HL-60/S4 treated with retinoic acid at 250 ng/mL for 4 days and 3 days (cell line): ENCODE data around the gene FBXO31.
"Not testable (repeated sequence)": the region's sequence is repeated elsewhere in the genome, so short reads cannot be mapped to it uniquely, and the experiment has no call there.

Source experiments
- in situ Hi-C: fragments of 300-500 bp; cut with MboI; formaldehyde crosslinking; loops from 2 replicates; pipeline ENCODE4 v1.7.0; 2022; ENCODE audit warnings: low sequenced_read_pairs

FBXO31 gene

GRCh38 chr16:87411375-87412271, 28.0 kb upstream of the FBXO31 start:
- in situ Hi-C loops: no loop called here

DNA sequence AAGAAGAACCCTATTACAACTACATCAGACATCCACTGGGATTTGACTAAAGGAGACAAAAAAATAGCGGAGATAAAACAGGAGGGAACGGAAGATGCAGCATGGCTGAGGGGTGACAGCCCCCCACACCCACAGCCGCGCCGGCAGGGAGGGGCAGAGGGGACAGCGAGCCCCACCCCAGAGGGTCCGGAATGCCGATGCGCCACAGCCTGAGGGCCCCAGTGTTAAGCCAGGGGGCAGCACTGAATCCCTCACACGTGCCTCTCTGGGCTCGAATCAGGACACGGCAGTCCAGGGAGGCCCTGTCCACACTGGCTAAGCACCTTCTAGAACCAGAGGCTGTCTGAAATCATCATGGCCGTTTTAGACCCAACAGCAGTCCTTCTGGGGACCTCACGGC, 27.4 kb upstream of the FBXO31 start:
- in situ Hi-C loops: no loop called here

- in situ Hi-C loops: no loop called here
Observed at GRCh38 chr16:87410530-87410929, 27.0 kb upstream of the FBXO31 start.

- in situ Hi-C loops: no loop called here
Observed at GRCh38 chr16:87409781-87410180, 26.2 kb upstream of the FBXO31 start.

- in situ Hi-C loops: no loop called here
Observed at GRCh38 chr16:87409153-87409552, 25.6 kb upstream of the FBXO31 start.

- in situ Hi-C loops: no loop called here
Observed at GRCh38 chr16:87407511-87408112, 24.0 kb upstream of the FBXO31 start.

DNA sequence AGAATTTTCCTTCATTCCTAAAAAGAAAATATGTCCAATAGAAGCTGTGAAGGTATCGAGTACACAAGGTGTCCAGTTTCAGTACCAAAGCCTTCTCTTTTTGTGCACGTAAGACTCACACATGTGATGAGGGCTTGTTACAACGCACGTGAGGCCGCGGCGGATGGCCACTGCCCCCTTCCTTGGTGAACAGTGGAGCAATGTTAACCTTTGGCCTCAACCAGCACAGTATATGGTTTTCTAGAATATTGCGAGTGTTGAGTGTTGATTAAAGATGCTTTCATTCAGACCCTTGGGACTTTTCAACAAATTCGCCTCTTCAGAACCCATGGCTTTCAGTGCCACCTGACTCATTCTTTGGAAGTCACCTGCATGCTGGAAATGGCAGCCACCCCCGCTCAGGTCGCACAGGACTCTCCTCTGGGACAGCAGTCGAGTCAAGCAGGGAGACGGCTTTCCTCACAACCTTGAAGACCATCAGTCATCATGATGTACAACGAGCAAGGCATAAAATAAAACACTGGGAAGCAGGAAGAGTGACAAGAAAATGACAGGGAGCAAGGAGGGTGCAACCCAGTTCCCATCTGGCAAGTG, 23.0 kb upstream of the FBXO31 start:
- in situ Hi-C loops: no loop called here

DNA sequence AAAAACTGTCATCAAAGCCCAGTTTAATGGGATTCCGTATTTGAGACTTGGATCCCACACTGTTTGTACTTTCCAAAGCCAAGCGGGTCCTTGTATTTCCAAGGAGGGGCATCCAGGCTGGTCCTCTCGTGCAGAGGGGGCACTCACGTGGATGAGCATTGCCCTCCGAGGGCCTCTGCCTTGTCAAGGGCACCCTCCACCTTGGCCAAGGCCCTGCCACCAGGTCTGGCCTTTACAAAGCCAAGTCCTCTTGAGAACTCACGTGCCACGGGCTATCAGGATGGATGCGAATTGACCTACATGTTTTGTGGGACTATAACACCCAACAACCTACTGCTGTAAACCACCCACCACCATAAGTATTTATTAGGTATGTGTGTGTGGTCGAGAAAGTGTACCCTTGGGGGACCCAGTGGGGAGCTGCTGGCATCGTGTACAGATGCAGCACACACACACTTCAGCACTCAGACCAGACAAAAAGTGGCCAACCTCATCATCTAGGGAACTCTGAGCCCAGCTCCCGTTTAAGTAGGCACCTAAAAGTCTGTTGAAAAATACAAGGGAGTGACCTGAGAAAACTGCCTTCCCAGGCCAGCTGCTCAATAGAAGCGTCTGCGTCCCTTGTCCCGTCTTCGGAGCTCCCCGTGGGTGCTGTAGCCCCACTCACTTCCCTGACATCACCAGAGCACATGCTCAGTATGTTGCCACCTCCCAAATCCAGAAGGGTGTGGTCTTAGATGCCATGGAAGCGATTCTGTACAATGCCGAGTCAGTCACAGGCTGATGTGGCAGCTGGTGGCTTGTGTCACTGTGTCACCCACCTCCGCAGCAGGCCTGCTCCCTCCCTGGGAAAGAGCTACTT, 21.4 kb upstream of the FBXO31 start:
- in situ Hi-C loops: no loop called here

- in situ Hi-C loops: no loop called here
Observed at GRCh38 chr16:87395181-87395842, 11.7 kb upstream of the FBXO31 start.

DNA sequence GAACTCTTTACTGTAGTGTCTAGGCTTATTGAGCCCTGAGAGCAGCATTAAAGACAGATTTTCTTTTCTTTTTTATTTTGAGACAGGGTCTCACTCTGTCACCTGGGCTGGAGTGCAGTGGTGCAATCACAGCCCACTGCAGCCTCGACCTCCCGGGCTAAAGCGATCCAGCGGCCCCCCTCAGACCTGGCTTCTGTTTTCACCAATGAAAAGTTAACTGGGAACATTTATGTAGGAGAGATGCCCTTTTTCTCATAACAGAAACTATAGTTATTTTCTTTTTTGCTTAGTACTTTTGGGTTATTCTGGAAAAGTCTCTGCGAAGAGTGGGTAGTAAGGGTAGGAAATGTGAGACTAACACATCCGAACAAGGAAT, 10.1 kb upstream of the FBXO31 start:
- in situ Hi-C loops: no loop called here

DNA sequence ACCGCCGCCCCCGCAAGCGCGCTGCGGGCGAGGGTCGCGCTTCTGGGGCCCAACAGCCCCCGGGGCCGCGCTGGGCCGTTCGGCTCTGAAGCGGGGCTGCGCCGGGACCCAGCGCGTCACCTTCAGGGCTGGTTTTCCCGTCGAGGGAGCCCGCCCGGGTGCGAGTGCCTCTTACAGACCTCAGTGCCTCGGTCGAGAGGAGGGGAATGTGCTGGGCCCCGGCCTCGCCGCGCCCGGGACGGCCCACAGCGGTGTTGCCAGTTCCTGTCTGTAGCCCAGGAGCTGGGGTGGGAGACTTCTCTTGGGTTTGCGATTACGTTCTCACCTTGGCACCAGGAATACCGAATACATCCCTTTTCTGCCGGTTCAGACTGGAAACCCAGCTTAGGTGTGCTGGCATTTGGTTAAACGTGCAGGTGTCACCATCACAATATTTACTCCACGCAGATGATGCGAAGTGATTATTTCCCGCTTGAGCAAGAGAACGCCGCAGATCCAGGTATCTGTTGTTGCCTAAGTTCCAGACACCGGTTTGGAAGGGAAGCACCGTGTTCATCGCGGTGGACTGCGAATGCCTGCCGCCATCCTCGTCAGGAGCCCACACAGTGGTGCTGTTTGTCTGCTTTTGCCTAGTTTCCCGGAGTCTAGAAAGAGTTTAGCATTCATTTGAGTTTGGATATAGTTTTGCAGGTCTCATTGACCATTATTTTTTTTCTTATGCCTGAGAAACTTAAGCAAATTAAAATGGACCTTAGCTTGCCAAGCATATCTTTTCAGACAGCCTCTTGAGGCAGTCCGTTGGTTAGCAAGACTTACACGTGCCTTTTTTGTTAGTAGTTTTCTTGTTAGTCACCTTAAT, 9.5 kb upstream of the FBXO31 start:
- in situ Hi-C loops: no loop called here

DNA sequence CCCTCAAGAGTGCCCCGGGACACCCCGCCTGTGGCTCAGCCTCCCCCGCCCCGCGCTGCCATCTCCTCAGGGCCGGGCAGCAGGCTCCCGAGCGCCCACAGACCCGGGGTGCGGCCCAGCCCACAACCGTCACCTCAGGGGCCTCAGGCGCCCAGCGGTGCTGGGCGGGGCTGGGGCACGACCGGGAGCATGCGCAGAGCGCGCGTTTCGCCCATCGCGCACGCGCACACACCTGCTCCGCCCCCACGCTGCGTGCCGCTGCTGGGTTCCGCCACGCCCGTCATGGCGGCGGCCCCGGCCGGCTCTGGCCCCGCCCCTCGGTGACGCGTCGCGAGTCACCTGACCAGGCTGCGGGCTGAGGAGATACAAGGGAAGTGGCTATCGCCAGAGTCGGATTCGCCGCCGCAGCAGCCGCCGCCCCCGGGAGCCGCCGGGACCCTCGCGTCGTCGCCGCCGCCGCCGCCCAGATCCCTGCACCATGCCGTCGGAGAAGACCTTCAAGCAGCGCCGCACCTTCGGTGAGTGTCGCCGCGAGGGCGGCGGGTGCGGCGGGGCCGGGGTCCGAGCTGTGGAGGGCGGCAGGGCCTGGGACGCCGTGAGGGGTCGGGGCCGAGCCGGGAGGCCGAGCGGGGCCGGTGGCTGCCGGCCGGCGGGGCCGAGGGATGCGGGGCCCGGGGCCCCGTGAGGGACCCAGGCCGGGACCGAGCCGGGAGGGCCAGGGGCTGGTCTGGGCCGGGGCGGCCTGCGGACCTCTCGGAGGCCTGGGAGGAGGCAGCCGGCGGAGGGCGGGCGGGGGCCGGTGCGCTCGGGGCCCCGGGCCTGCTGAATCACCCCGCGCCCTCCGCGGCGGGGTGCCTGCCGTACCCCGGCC, 8.6 kb upstream of the FBXO31 start, which contains the start of gene MAP1LC3B:
MAP1LC3B (plus strand) TSS at position 387 of the 871 bp plus-strand sequence; CDS start at position 479, 92 bp downstream.
- in situ Hi-C loops: no loop called here

DNA sequence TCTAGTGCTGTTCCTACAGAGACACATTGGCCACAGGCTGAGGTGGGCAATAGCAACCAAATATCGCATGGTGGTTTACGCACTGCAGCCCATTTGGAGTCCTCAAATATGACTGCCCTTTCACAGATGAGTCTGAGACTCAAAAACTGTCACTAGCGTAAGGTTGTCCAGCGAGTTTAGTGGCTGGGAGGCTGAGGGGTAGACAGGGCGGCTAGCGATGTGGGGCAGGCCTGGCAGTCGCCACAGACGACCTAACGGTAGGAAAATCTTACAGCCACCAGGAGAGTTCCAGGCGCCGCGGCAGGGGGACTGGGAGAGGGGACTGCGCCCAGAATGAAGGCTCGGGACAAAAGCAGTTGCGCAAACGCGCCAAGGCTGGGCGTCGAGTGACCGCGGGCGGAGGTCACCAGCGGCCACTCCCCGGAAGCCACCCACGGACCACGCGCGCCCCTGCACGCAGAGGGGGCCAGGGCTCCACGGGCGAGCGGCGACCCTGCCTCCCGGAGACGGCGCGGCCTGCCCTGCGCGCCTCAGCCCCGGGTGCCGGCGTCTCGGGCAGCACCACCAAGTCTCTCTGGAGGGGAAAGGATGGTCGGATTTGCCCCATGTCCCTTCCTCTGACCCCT, 7.9 kb upstream of the FBXO31 start:
- in situ Hi-C loops: no loop called here

- in situ Hi-C loops: no loop called here
Observed at GRCh38 chr16:87390641-87391323, 7.2 kb upstream of the FBXO31 start.

DNA sequence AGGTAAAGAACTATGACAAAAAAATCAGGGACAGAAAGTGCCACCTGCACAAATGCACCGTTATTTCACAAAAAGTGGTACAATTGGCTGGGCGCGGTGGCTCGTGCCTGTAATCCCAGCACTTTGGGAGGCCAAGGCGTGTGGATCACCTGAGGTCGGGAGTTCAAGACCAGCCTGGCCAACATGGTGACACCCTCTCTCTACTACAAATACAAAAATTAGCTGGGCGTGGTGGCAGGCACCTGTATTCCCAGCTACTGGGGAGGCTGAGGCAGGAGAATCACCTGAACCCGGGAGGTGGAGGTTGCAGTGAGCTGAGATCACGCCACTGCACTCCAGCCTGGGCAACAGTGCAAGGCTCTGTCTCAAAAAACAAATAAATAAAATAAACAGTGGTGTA, 6.3 kb upstream of the FBXO31 start:
- in situ Hi-C loops: not testable (repeated sequence)

DNA sequence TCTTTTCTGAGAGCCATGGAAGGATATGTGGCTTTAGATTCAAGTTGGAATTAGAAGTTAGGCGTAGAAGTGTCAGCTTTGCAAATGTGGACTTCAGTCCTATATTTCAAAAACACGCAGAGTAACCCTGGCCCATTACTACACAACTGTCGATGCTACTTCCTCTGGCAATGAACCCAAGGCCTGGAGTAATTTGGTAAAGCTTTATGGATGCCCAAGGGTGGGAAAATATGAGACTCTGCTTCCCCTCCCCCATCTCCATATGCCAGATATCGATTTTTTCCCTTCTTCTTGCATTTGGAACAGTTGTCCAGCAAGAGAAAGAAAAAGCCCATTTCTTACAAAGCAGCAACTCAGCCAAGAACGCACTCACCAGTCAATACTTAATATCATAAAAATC, 5.7 kb upstream of the FBXO31 start:
- in situ Hi-C loops: no loop called here

GRCh38 chr16:87388818-87389134, 5.2 kb upstream of the FBXO31 start:
- in situ Hi-C loops: no loop called here
